Type B pancreatic cell (in vitro differentiated cells): ENCODE data around the gene PLB1. TPM values are rescaled to one million over a fixed set of nuclear protein-coding genes. Genes with fewer than 3 reads are reported as not detected.

ENCODE experiments used
- DNase-seq: peaks from one replicate; pipeline ENCODE4 v3.0.0; 2021; ENCODE audit warnings: mixed read lengths; ENCODE audit not compliant: unreplicated experiment; ENCODE audit errors: extremely low spot score
- H3K27ac Mint-ChIP-seq: 2 replicates; pipeline ENCODE4 v1.8.0; 2021; ENCODE audit warnings: mild to moderate bottlenecking, mixed read lengths
- H3K27me3 Mint-ChIP-seq: 2 replicates; pipeline ENCODE4 v1.8.0; 2021; ENCODE audit warnings: mixed read lengths
- H3K36me3 Mint-ChIP-seq: 2 replicates; pipeline ENCODE4 v1.8.0; 2021; ENCODE audit warnings: mixed read lengths
- H3K4me1 Mint-ChIP-seq: one replicate; pipeline ENCODE4 v1.8.0; 2021; ENCODE audit warnings: mixed read lengths; ENCODE audit not compliant: unreplicated experiment
- H3K4me3 Mint-ChIP-seq: 2 replicates; pipeline ENCODE4 v1.8.0; 2021; ENCODE audit warnings: mild to moderate bottlenecking, mixed read lengths
- H3K9me3 Mint-ChIP-seq: 2 replicates; pipeline ENCODE4 v1.8.0; 2021; ENCODE audit warnings: mixed read lengths
- total RNA-seq: library from RNA; stranded (reverse); gene quantifications from 2 replicates; pipeline ENCODE4 v1.2.1, GENCODE V29; 2021; ENCODE audit warnings: low replicate concordance
- TF ChIP-seq, protein P1 (sequence below): fragments of 200-600 bp; sonication (generic); conservative IDR thresholded peaks from 2 replicates; pipeline ENCODE4 v1.5.0; 2021; ENCODE audit warnings: antibody characterized with exemption, mild to moderate bottlenecking

PLB1 gene
- total RNA-seq, 1 donor from 2014 or later = 1.9 TPM

GRCh38 chr2:28452534-28453081, 43.3 kb upstream of the PLB1 start:
- Mint-ChIP-seq H3K36me3 (no peaks in the 10 kb centered on the region), H3K27ac (no peak overlapping the region), H3K4me3 (no peak overlapping the region), H3K9me3 (no peaks in the 10 kb centered on the region), H3K4me1 (no peaks in the 10 kb centered on the region), H3K27me3 (no peaks in the 10 kb centered on the region)
- TF ChIP-seq, protein P1, sequence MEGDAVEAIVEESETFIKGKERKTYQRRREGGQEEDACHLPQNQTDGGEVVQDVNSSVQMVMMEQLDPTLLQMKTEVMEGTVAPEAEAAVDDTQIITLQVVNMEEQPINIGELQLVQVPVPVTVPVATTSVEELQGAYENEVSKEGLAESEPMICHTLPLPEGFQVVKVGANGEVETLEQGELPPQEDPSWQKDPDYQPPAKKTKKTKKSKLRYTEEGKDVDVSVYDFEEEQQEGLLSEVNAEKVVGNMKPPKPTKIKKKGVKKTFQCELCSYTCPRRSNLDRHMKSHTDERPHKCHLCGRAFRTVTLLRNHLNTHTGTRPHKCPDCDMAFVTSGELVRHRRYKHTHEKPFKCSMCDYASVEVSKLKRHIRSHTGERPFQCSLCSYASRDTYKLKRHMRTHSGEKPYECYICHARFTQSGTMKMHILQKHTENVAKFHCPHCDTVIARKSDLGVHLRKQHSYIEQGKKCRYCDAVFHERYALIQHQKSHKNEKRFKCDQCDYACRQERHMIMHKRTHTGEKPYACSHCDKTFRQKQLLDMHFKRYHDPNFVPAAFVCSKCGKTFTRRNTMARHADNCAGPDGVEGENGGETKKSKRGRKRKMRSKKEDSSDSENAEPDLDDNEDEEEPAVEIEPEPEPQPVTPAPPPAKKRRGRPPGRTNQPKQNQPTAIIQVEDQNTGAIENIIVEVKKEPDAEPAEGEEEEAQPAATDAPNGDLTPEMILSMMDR = peak; percentile 84
- DNase-seq = no peak

DNA sequence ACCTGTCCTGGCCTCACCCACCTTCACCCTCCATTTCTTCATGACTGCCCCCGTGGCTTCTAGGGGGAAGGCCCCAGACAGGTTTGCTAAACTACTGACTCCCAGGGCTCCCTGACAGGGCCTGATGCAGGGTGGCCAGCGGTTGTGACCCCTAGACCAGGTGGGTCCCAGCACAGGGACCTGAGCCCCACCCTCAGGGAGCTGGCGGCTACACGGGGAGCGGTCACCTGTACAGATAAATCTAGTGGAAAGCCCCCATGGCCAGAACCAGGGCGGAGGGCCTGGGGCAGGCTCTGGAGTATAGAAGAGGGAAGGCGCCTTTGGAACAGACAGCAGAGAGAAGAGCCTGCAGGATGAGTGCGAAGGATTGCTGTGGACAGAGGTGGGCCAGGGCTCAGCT, 42.5 kb upstream of the PLB1 start:
- no peak for DNase-seq

DNA sequence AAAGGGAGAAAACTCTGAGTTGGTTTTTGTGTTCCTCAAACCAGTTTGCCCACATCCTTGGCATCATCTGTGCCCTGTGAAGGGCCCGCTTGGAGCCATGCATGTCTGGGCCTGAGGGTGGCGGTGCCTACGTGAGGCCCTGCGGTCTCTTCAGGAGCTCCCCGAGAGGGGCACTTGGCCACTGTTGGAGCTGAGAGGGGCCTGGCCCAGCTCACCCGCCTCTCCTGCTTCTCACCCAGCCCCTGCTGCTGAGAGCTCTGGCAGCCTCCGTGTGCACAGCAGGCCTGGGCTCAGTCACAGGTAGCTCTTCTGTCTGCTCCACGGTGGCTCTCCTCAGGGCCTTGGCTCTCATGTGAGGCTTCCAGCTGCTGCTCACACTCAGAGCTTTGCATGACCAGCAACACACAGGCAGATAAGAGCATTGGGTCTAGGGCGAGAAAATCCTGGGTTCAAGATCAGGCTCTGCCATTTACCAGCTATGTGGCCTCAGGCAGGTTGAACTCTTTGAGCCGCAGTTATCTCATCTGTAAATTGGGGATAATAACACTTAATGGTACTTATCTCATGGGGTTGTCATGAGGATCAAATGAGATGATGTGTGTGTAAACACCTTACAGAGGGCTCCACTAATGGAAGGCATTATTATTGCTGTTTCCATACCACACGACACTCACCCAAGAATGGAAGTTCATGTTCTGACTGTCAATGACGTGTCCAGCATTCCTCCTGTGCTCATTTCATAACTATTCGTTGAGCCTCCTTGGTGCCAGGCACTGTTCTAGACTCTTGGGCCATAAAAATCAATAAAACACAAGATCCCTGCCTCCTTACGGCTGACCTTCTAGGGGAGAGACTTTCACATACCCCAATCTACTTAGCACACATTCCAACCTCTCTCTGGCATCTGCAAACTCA, 41.6 kb upstream of the PLB1 start:
- TF ChIP-seq, protein P1 = no peak
- Mint-ChIP-seq H3K4me1 (no peaks in the 10 kb centered on the region), H3K27me3 (no peaks in the 10 kb centered on the region), H3K9me3 (no peaks in the 10 kb centered on the region), H3K27ac (peak overlapping the region; percentile 6), H3K36me3 (no peaks in the 10 kb centered on the region), H3K4me3 (no peak overlapping the region)
- no peak for DNase-seq

More for the DNA sequence above, 42.5 kb upstream of the PLB1 start:
- H3K27me3 Mint-ChIP-seq = no peaks in the 10 kb centered on the region
- no peaks in the 10 kb centered on the region for H3K9me3 Mint-ChIP-seq
- no peak overlapping the region for H3K4me3 Mint-ChIP-seq
- H3K27ac Mint-ChIP-seq = no peak overlapping the region
- H3K4me1 Mint-ChIP-seq = no peaks in the 10 kb centered on the region
- TF ChIP-seq, protein P1 = no peak
- no peaks in the 10 kb centered on the region for H3K36me3 Mint-ChIP-seq

- no peak overlapping the region for H3K4me3 Mint-ChIP-seq
- TF ChIP-seq, protein P1 = no peak
- no peaks in the 10 kb centered on the region for H3K36me3 Mint-ChIP-seq
- H3K27me3 Mint-ChIP-seq = peaks cover 5% of the 10 kb centered on the region
- no peaks in the 10 kb centered on the region for H3K4me1 Mint-ChIP-seq
- no peak overlapping the region for H3K27ac Mint-ChIP-seq
- H3K9me3 Mint-ChIP-seq = peaks cover 5% of the 10 kb centered on the region
- no peak for DNase-seq
Observed at GRCh38 chr2:28457237-28457636, 38.6 kb upstream of the PLB1 start.

DNA sequence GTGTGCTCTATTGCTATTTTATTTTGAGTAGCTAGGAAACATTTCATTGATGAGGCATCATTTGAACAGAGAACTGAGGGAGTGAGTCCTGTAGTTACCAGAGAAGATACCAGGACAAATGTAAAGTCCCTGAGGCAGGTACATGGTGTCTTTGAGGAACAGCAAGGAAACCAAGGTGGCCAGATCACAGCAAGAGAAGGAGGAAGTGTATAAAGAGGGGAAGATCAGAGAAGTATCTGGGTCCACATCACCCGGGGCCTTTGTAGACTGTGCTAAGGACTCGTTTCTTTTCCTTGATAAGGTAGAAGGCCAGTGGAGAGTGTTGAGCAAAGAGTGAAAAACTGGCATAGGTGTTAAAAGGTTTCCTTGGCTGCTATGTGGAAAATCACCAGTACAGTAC, 34.8 kb upstream of the PLB1 start:
- Mint-ChIP-seq H3K4me1 (no peaks in the 10 kb centered on the region), H3K27me3 (peaks cover 13% of the 10 kb centered on the region), H3K4me3 (no peak overlapping the region), H3K27ac (no peak overlapping the region), H3K9me3 (peaks cover 8% of the 10 kb centered on the region), H3K36me3 (no peaks in the 10 kb centered on the region)
- DNase-seq = no peak
- TF ChIP-seq, protein P1 = no peak
